PC-3 (cell line): ENCODE data around the gene COMMD7. TPM values are rescaled to one million over a fixed set of nuclear protein-coding genes. Genes with fewer than 3 reads are reported as not detected.
"Not testable (repeated sequence)": the region's sequence is repeated elsewhere in the genome, so short reads cannot be mapped to it uniquely, and the experiment has no call there.

ENCODE experiments used
- ATAC-seq: fragments of 200-7000 bp; cut with Tn5 transposase; 2 replicates; pipeline ENCODE4 v1.9.1; 2020; ENCODE audit warnings: mild to moderate bottlenecking, moderate library complexity
- BruUV-seq: library from RNA; stranded (reverse); fragments of 400-500 nt; replicated peaks from 2 replicates; lab custom pipeline; 2021; lab: Mats Ljungman, UMichigan
- CTCF ChIA-PET: fragments of 300-600 bp; sonication (Branson Sonifier 250); formaldehyde crosslinking; loops from one replicate; lab custom pipeline; 2022; ENCODE audit warnings: antibody characterized with exemption; lab: Charles Lee
- POLR2A ChIA-PET: fragments of 300-600 bp; sonication (Branson Sonifier 250); formaldehyde crosslinking; loops from one replicate; lab custom pipeline; 2022; ENCODE audit warnings: antibody characterized with exemption; ENCODE audit not compliant: unreplicated experiment; lab: Charles Lee
- DNase-seq: peaks from one replicate; pipeline ENCODE4 v3.0.0-alpha.2; 2015
- H2AFZ ChIP-seq: fragments of 300-600 bp; sonication (generic); 2 replicates; pipeline ENCODE4 v1.6.0; 2016; ENCODE audit warnings: antibody characterized with exemption, low read length
- H3F3A ChIP-seq: fragments of 300-600 bp; sonication (generic); one replicate; pipeline ENCODE4 v1.6.0; 2017; ENCODE audit warnings: antibody characterized with exemption, low read length, control low read depth, mild to moderate bottlenecking; ENCODE audit not compliant: unreplicated experiment
- H3K27ac ChIP-seq: fragments of 300-600 bp; sonication (generic); 2 replicates; pipeline ENCODE4 v1.5.1; 2016; ENCODE audit warnings: mild to moderate bottlenecking, low read length
- H3K27me3 ChIP-seq: fragments of 300-600 bp; sonication (generic); 2 replicates; pipeline ENCODE4 v1.6.1; 2016; ENCODE audit warnings: low read length, mixed read lengths
- H3K36me3 ChIP-seq: fragments of 300-600 bp; sonication (generic); 2 replicates; pipeline ENCODE4 v1.6.1; 2016; ENCODE audit warnings: low read depth, mixed run types, low read length, mixed read lengths
- H3K4me1 ChIP-seq: fragments of 300-600 bp; sonication (generic); 2 replicates; pipeline ENCODE4 v1.5.1; 2016; ENCODE audit warnings: low read length; ENCODE audit not compliant: insufficient read depth
- H3K4me2 ChIP-seq: fragments of 300-600 bp; sonication (generic); 2 replicates; pipeline ENCODE4 v1.6.0; 2016; ENCODE audit warnings: low read length
- H3K4me3 ChIP-seq: fragments of 300-600 bp; sonication (generic); 2 replicates; pipeline ENCODE4 v1.5.1; 2016; ENCODE audit warnings: mild to moderate bottlenecking, low read length, mixed read lengths
- H3K79me2 ChIP-seq: fragments of 300-600 bp; sonication (generic); 2 replicates; pipeline ENCODE4 v1.6.1; 2017; ENCODE audit warnings: low read length, mixed read lengths
- H3K9ac ChIP-seq: fragments of 300-600 bp; sonication (generic); 2 replicates; pipeline ENCODE4 v1.6.0; 2016; ENCODE audit warnings: mild to moderate bottlenecking, low read length
- H3K9me2 ChIP-seq: fragments of 300-600 bp; sonication (generic); replicated peaks from 2 replicates; pipeline ENCODE4 v1.6.1; 2016; ENCODE audit warnings: mixed run types, low read length, mixed read lengths
- H3K9me3 ChIP-seq: fragments of 300-600 bp; sonication (generic); 2 replicates; pipeline ENCODE4 v1.6.1; 2016; ENCODE audit warnings: low read length, mixed read lengths
- H4K20me1 ChIP-seq: fragments of 300-600 bp; sonication (generic); 2 replicates; pipeline ENCODE4 v1.6.1; 2016; ENCODE audit warnings: low read length, mixed read lengths
- CTCF ChIP-seq: fragments of 300-600 bp; sonication (generic); conservative IDR thresholded peaks from 2 replicates; pipeline ENCODE4 v1.5.1; 2017; ENCODE audit warnings: antibody characterized with exemption, low read depth, mild to moderate bottlenecking, low read length
- EZH2 ChIP-seq: fragments of 300-600 bp; sonication (generic); IDR thresholded peaks from one replicate; pipeline ENCODE4 v1.6.1; 2017; ENCODE audit warnings: antibody characterized with exemption, mild to moderate bottlenecking, low read length; ENCODE audit not compliant: unreplicated experiment
- EZH2phosphoT487 ChIP-seq: fragments of 300-600 bp; sonication (generic); IDR thresholded peaks from 2 replicates; pipeline ENCODE4 v1.6.1; 2018; ENCODE audit warnings: mild to moderate bottlenecking, antibody characterized with exemption, low read length, borderline replicate concordance
- intact Hi-C: fragments of 100-400 bp; cut with micrococcal nuclease; formaldehyde crosslinking; loops from 2 replicates; pipeline ENCODE4 v1.9.0; 2023
- total RNA-seq: library from RNA; depleted of rRNA; stranded (reverse); fragments of >200 nt; gene quantifications from 2 replicates; pipeline ENCODE4 v1.2.3, GENCODE V29; 2014

Gene COMMD7
- total RNA-seq, 1 experiment from 2014 or later: 33.5 TPM

GRCh38 chr20:32772046-32772445, 28.8 kb upstream of the COMMD7 start:
- Histone ChIP-seq H3K27ac (no peak overlapping the region), H3K79me2 (0 out of 2 replicates have a peak, but pooled peaks cover 3% of the 10 kb centered on the region), H4K20me1 (no peaks in the 10 kb centered on the region), H3K4me2 (no peak overlapping the region), H3K9me3 (no peaks in the 10 kb centered on the region), H3F3A (no peaks in the 10 kb centered on the region), H3K4me1 (peaks cover 15% of the 10 kb centered on the region), H3K27me3 (no peaks in the 10 kb centered on the region), H3K9me2 (no peaks in the 10 kb centered on the region), H3K4me3 (no peak overlapping the region), H3K9ac (no peak overlapping the region), H3K36me3 (no peaks in the 10 kb centered on the region), H2AFZ (no peak overlapping the region)
- ATAC-seq (no peak), DNase-seq (no peak)
- POLR2A ChIA-PET: no interaction called here
- no peak for TF ChIP-seq EZH2
- TF ChIP-seq EZH2phosphoT487: no peak
- no peak for TF ChIP-seq CTCF
- intact Hi-C loops: no loop called here
- BruUV-seq: no TSS peak
- CTCF ChIA-PET: no interaction called here

- no peak overlapping the region for H2AFZ ChIP-seq
- no peak overlapping the region for H3K9ac ChIP-seq
- peaks cover 10% of the 10 kb centered on the region for H3K4me1 ChIP-seq
- H3K9me3 ChIP-seq: no peaks in the 10 kb centered on the region
- ChIA-PET POLR2A (no interaction called here), CTCF (interaction anchor here (0.6 kb wide), 1 partner anchor 27 kb away, joined by 3 read pairs; no protein-coding TSS in a partner anchor)
- H3K36me3 ChIP-seq: no peaks in the 10 kb centered on the region
- H3K9me2 ChIP-seq: no peaks in the 10 kb centered on the region
- H4K20me1 ChIP-seq: no peaks in the 10 kb centered on the region
- no peak overlapping the region for H3K27ac ChIP-seq
- DNase-seq (no peak), ATAC-seq (no peak)
- BruUV-seq: no TSS peak
- no peaks in the 10 kb centered on the region for H3F3A ChIP-seq
- no peaks in the 10 kb centered on the region for H3K27me3 ChIP-seq
- H3K4me3 ChIP-seq: no peak overlapping the region
- H3K4me2 ChIP-seq: no peak overlapping the region
- intact Hi-C loops: no loop called here
- TF ChIP-seq CTCF (no peak), EZH2 (no peak), EZH2phosphoT487 (no peak)
- peaks cover 22% of the 10 kb centered on the region for H3K79me2 ChIP-seq
Observed at GRCh38 chr20:32767418-32768198, 24.3 kb upstream of the COMMD7 start.

GRCh38 chr20:32765230-32765875, 22.1 kb upstream of the COMMD7 start:
- H3K27me3 ChIP-seq, H3K9me2 ChIP-seq, CTCF ChIA-PET, DNase-seq, H3K4me3 ChIP-seq, H3K9ac ChIP-seq, POLR2A ChIA-PET, BruUV-seq, H2AFZ ChIP-seq, H3K4me2 ChIP-seq, H3K36me3 ChIP-seq, H3K27ac ChIP-seq, H3F3A ChIP-seq, H4K20me1 ChIP-seq, ATAC-seq, intact Hi-C loops, H3K9me3 ChIP-seq: not testable (repeated sequence)
- H3K79me2 ChIP-seq: peaks cover 19% of the 10 kb centered on the region
- H3K4me1 ChIP-seq: peaks cover 17% of the 10 kb centered on the region
